ENCODE measurements around the gene SSR4.

Gene SSR4

DNA sequence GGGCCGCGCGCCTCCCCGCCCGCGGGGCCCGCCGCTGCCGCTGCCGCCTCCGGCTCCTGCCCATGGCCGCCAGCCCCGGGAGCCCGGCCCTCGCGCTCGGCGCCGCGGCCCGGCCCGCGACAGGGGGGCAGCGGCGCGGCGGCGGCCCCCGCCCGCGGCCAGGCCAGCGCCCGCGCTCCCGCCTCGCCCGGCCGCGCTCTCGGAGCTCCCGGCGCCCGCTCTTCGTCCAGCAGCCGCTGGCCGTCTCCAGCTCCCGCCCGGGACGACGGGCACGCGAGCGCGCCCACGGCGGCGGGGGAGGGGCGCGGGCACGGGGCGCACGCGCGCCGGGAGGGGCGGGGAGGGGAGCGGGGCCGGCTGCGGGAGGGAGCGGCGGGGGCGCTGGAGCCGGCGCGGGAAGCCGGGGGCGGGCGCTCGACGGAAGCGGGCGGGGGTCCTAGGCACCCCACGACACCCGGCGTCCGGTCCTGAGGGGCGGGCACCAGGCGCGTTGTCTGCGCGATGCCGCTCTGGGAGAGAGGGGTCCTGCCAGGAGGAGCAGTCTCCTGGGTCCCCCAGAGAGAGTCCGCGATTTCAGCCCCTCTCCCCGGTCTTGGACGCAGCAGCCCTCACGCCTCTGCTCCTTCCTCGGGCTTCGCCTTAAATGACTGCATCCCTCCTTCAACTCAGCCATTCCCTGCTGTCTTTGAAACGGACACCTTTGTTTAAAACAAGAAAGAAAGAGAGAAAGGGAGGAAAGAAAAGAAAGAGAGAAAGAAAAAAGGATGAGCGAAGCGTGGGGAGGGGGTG lies 36.4 kb downstream of the SSR4 start:
- DNase-seq (ENCODE audit: low read depth): no peak

DNA sequence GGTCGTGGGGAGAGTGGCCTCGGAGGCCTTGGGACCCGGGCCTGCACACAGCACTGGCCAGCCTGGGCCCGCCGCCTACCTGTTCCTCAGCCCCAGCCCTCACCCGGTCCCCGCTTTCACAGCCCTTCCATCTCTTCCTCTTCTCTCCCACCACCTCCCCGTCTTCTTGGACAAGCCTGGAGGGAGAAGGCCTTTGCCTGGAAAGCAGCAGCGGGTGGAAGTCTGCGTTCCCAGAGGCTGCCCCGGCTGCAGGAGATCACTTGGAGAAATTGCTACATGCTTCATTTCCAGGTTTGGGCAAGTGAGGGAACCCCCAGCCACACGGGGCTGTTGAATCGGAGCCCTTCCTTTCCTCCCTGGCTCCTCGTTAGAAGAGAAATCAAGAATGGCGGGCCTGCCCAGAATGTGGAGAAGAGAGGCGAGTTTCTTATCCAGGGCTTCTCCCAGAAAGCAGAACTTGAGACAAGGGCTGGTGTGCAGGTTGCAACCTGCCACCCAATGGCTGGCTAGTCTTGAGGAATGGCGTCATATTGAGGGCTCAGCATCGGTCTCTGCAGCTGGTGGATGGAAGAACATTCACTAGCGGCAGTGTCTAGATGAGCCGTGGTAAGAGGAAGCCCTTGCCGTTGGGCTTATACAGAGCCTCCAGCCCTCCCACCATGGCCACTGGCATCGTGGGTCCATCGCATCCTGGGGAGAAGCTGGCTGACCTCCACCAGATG lies 37.1 kb downstream of the SSR4 start:
- no peak for DNase-seq (ENCODE audit: low read depth)

- no peak for DNase-seq (ENCODE audit: low read depth)
These were observed 38.3 kb downstream of the SSR4 start for GRCh38 chrX:153832728-153833127.

DNA sequence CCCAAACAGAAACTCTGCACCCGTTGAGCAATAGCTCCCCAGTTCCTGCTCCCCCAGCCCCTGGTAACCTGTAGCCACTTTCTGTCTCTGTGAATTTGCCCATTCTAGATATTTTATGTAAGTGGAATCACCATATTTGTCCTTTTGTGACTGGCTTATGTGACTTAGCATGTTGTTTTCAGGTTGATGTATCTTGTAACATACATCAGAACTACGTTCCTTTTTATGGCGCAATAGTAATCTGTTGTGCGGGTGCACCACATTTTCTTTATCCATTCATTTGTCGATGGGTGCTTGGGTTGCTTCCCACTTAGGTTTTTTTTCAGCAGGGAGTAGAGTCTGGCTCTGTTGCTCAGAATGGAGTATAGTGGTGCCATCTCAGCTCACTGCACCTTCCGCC lies 42.5 kb downstream of the SSR4 start:
- DNase-seq (ENCODE audit: low read depth): no peak

DNA sequence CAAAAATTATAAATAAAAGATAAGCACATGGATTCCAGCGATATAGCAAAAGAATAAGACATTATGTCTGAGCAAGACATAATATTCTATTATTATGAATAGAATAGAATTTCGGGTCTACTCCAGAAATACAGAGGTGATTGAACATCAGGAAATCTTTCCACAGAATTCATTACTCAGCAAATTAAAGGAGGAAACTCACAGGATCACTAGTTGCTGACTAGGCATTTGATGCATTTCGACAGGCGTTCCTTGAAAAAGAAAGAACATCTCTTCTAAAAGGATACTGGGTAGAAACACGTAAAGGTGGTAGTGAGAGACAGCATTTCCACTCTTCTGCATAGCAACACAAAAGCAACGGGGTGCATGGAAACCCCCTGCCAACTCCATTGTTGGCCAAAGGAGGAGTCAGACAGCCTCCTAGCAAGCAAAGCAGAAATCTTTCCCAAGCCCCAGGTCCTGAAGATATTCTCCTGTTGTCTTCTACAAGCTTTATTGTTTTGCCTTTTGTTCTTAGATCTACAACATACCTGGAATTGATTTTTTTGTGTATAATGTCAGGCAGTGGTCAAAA lies 50.1 kb downstream of the SSR4 start:
- no peak for DNase-seq (ENCODE audit: low read depth)

GRCh38 chrX:153845195-153845594 lies 50.7 kb downstream of the SSR4 start:
- DNase-seq (ENCODE audit: low read depth): no peak

- no peak for DNase-seq (ENCODE audit: low read depth)
These were observed 51.4 kb downstream of the SSR4 start for GRCh38 chrX:153845842-153846241.

All from activated T-cell treated with anti-CD3 and anti-CD28 coated beads for 48 hours (primary cell).